Memory B cell (primary cell): ENCODE results near the gene NLN.
"Not testable (repeated sequence)": the region's sequence is repeated elsewhere in the genome, so short reads cannot be mapped to it uniquely, and the experiment has no call there.

Experiments
- ATAC-seq: fragments of 150-1000 bp; cut with Tn5 transposase; 2 replicates; pipeline ENCODE4 v1.10.0; 2021; ENCODE audit warnings: low read depth, mild to moderate bottlenecking, moderate library complexity
- DNase-seq, 2 donors: peaks; one replicate each; pipeline ENCODE4 v3.0.0; 2022; ENCODE audit warnings: low spot score in 2 of 2
- H3K27ac Mint-ChIP-seq: one replicate; pipeline ENCODE4 v1.8.0; 2022; ENCODE audit warnings: mild to moderate bottlenecking, moderate library complexity, mixed read lengths
- H3K27me3 Mint-ChIP-seq: one replicate; pipeline ENCODE4 v1.8.0; 2022; ENCODE audit warnings: mixed read lengths
- H3K36me3 Mint-ChIP-seq: one replicate; pipeline ENCODE4 v1.8.0; 2022; ENCODE audit warnings: mild to moderate bottlenecking, mixed read lengths
- H3K4me1 Mint-ChIP-seq: one replicate; pipeline ENCODE4 v1.8.0; 2022; ENCODE audit warnings: mixed read lengths
- H3K4me3 Mint-ChIP-seq: one replicate; pipeline ENCODE4 v1.8.0; 2022; ENCODE audit warnings: mild to moderate bottlenecking, moderate library complexity, mixed read lengths
- H3K9me3 Mint-ChIP-seq: one replicate; pipeline ENCODE4 v1.8.0; 2022; ENCODE audit warnings: mixed read lengths

The NLN gene

DNA sequence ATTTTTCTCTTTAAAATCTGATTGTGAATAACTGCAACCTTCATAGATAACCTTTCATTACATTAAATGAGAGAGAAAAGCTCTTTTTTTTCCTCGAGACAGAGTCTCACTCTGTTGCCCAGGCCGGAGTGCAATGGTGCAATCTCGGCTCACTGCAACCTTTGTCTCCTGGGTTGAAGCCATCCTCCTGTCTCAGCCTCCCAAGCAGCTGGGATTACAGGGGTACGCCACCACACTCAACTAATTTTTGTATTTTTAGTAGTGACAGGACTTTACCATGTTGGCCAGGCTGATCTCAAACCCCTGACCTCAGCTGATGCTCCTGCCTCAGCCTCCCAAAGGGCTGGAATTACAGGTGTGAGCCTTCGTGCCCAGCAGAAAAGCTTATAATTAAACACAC is 134.5 kb downstream of the NLN start:
- Mint-ChIP-seq H3K27me3 (peaks cover 2% of the 10 kb centered on the region), H3K9me3 (peaks cover 3% of the 10 kb centered on the region), H3K27ac (no peak overlapping the region), H3K4me1 (peaks cover 5% of the 10 kb centered on the region), H3K36me3 (peaks cover 3% of the 10 kb centered on the region), H3K4me3 (no peak overlapping the region)
- DNase-seq (no peak), ATAC-seq (no peak)

DNA sequence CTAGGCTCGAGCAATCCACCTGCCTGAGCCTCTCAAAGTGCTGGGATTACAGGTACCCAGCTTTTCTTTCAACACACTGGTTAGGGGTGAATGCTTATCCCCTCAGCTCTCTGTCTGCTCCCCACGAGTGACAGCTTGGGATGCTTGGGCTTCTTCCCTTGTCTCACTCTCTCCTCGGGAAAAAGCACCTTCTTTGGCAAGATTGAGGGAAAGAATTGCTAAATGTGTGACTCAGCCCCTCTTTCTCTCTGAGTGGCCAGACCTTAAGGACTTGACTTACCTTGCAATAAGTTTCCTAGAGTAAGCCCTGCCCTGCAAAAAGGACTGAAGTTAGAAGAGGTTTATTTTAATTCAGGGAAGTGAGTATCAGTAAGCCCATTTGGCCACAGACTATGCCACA is 136.3 kb downstream of the NLN start:
- peaks cover 2% of the 10 kb centered on the region for H3K9me3 Mint-ChIP-seq
- H3K27me3 Mint-ChIP-seq, result peaks cover 2% of the 10 kb centered on the region
- DNase-seq (no peak), ATAC-seq (no peak)
- H3K27ac Mint-ChIP-seq, result no peak overlapping the region
- peaks cover 5% of the 10 kb centered on the region for H3K4me1 Mint-ChIP-seq
- no peak overlapping the region for H3K4me3 Mint-ChIP-seq
- peaks cover 2% of the 10 kb centered on the region for H3K36me3 Mint-ChIP-seq

- Mint-ChIP-seq H3K9me3 (no peaks in the 10 kb centered on the region), H3K4me3 (no peak overlapping the region), H3K36me3 (no peaks in the 10 kb centered on the region), H3K27ac (no peak overlapping the region), H3K4me1 (peaks cover 5% of the 10 kb centered on the region), H3K27me3 (no peaks in the 10 kb centered on the region)
- ATAC-seq, result no peak
- no peak for DNase-seq
Observed at GRCh38 chr5:65861830-65862241, 139.8 kb downstream of the NLN start.

- no peak overlapping the region for H3K4me3 Mint-ChIP-seq
- H3K36me3 Mint-ChIP-seq, result no peaks in the 10 kb centered on the region
- H3K4me1 Mint-ChIP-seq, result peaks cover 6% of the 10 kb centered on the region
- no peak for DNase-seq
- H3K27me3 Mint-ChIP-seq, result no peaks in the 10 kb centered on the region
- no peaks in the 10 kb centered on the region for H3K9me3 Mint-ChIP-seq
- H3K27ac Mint-ChIP-seq, result no peak overlapping the region
- no peak for ATAC-seq
Observed at GRCh38 chr5:65862384-65862783, 140.4 kb downstream of the NLN start.

GRCh38 chr5:65863747-65864146 is 141.7 kb downstream of the NLN start:
- no peak for DNase-seq
- H3K27me3 Mint-ChIP-seq, result no peaks in the 10 kb centered on the region
- no peaks in the 10 kb centered on the region for H3K9me3 Mint-ChIP-seq
- ATAC-seq, result no peak
- no peak overlapping the region for H3K27ac Mint-ChIP-seq
- no peaks in the 10 kb centered on the region for H3K36me3 Mint-ChIP-seq
- peaks cover 4% of the 10 kb centered on the region for H3K4me1 Mint-ChIP-seq
- no peak overlapping the region for H3K4me3 Mint-ChIP-seq

DNA sequence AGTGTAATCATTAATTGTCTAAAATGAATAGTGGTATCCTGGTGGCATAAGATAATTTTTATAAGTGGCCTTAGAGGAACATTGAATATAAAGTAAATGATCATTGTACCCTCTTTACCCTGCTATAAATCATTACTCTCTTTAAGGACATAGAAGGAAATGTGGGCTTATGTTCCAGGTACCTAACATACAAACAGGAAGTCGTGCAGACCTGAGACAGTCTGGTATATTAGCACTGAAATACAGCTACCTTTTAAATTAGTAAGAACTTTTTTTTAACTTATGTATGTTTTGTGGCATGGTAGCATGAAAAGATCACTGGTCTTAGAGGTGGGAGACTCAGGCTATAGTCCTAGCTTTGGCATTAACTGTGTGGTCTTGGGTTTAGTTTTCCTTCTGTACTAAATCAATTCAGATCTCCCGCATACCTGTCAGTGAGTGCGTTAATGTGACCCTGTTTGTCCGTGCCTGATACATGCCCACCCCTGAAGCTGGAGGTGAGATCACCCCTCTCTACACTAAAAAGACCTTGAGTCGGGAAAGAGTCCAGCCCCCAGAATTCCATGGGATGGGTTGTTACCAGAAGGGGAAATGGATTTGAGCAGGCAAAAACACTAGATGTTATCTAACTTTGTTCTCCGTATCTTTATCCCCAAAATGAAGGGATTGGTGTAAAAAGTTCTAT is 145.0 kb downstream of the NLN start:
- peaks cover 3% of the 10 kb centered on the region for H3K4me1 Mint-ChIP-seq
- peaks cover 2% of the 10 kb centered on the region for H3K9me3 Mint-ChIP-seq
- no peak overlapping the region for H3K27ac Mint-ChIP-seq
- no peaks in the 10 kb centered on the region for H3K27me3 Mint-ChIP-seq
- H3K4me3 Mint-ChIP-seq, result no peak overlapping the region
- ATAC-seq (no peak), DNase-seq (no peak)
- H3K36me3 Mint-ChIP-seq, result no peaks in the 10 kb centered on the region

GRCh38 chr5:65867542-65868195 is 145.7 kb downstream of the NLN start:
- H3K4me1 Mint-ChIP-seq, result peaks cover 3% of the 10 kb centered on the region
- H3K27me3 Mint-ChIP-seq, result no peaks in the 10 kb centered on the region
- no peak overlapping the region for H3K4me3 Mint-ChIP-seq
- no peaks in the 10 kb centered on the region for H3K36me3 Mint-ChIP-seq
- no peak overlapping the region for H3K27ac Mint-ChIP-seq
- H3K9me3 Mint-ChIP-seq, result peaks cover 2% of the 10 kb centered on the region
- ATAC-seq, result no peak
- no peak for DNase-seq

DNA sequence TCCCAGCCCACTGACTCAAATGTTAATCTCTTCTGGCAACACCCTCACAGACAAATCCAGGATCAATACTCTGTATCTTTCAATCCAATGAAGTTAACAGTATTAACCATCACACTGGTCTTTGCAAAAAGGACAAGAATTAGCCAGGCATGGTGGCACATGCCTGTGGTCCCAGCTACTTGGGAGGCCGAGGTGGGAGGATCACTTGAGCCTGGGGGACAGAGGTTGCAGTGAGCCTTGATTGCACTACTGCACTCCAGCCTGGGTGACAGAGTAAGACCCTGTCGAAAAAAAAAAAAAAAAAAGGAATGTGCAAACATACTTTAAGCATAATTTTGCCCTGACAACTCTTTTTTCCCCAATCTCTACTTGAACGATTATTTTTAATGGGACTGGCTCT is 146.5 kb downstream of the NLN start:
- H3K4me1 Mint-ChIP-seq, result peaks cover 3% of the 10 kb centered on the region
- ATAC-seq (no peak), DNase-seq (no peak)
- H3K27me3 Mint-ChIP-seq, result no peaks in the 10 kb centered on the region
- no peak overlapping the region for H3K4me3 Mint-ChIP-seq
- peaks cover 2% of the 10 kb centered on the region for H3K9me3 Mint-ChIP-seq
- no peaks in the 10 kb centered on the region for H3K36me3 Mint-ChIP-seq
- H3K27ac Mint-ChIP-seq, result no peak overlapping the region

GRCh38 chr5:65871182-65871581 is 149.2 kb downstream of the NLN start:
- Mint-ChIP-seq H3K4me1 (peaks cover 3% of the 10 kb centered on the region), H3K36me3 (no peaks in the 10 kb centered on the region), H3K27me3 (no peaks in the 10 kb centered on the region), H3K27ac (no peak overlapping the region), H3K4me3 (no peak overlapping the region), H3K9me3 (peaks cover 2% of the 10 kb centered on the region)
- ATAC-seq (no peak), DNase-seq (no peak)

GRCh38 chr5:65871776-65872175 is 149.8 kb downstream of the NLN start:
- ATAC-seq, H3K27ac Mint-ChIP-seq, DNase-seq, H3K27me3 Mint-ChIP-seq, H3K4me1 Mint-ChIP-seq, H3K9me3 Mint-ChIP-seq, H3K36me3 Mint-ChIP-seq, H3K4me3 Mint-ChIP-seq: not testable (repeated sequence)

DNA sequence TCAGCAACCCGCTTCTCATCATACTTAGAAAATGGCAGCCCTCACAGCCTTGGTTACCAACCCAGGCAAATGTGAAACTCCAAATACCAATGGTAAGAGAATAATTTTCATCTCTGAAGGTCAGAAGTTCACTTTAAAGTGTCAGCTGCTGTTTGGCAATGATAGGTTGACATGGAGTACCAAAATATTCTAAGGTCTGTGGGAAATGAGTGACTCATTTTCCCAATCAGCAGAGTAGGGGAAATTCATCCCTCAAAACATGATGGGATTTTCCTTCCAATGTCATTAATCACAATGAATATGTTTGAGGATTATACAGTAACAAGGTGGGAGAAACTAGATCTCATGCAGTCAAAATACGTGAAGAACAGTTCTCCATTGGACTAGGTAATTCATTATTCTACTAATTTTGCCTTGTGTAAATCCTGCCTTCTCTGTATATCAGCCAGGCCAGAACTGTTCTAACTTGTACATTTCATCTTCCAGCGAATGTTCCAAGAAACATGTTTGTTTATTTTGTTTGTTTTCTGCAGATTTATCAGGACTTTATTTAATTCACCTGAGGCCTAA is 151.3 kb downstream of the NLN start:
- peaks cover 1% of the 10 kb centered on the region for H3K27me3 Mint-ChIP-seq
- no peak for ATAC-seq
- H3K27ac Mint-ChIP-seq, result no peak overlapping the region

DNA sequence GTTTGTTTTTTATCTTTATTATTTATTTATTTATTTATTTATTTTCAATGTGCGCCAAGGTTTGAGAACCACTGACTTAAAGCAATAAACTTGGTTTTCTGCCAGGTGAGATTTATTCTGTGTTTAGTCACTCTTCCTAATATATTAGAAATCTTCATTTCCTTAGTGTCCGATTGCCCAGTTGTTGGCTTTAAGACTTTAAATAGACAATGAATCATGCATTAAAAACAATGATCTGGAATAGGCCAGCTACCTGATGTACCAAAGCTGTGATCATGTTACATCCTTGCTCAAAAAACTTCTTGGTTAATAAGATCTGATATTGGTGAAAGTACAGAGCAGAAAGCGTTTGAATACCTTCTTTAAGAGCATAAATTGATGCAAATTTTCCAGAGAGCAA is 152.2 kb downstream of the NLN start:
- no peak for DNase-seq
- Mint-ChIP-seq H3K4me3 (no peak overlapping the region), H3K27me3 (peaks cover 4% of the 10 kb centered on the region), H3K36me3 (peaks cover 4% of the 10 kb centered on the region), H3K9me3 (peaks cover 5% of the 10 kb centered on the region), H3K27ac (no peak overlapping the region), H3K4me1 (peaks cover 2% of the 10 kb centered on the region)
- no peak for ATAC-seq

More for the DNA sequence above, 151.3 kb downstream of the NLN start:
- peaks cover 2% of the 10 kb centered on the region for H3K36me3 Mint-ChIP-seq
- H3K4me3 Mint-ChIP-seq, result no peak overlapping the region
- peaks cover 3% of the 10 kb centered on the region for H3K9me3 Mint-ChIP-seq
- no peak for DNase-seq
- H3K4me1 Mint-ChIP-seq, result peaks cover 2% of the 10 kb centered on the region

- peaks cover 2% of the 10 kb centered on the region for H3K4me1 Mint-ChIP-seq
Observed at GRCh38 chr5:65876496-65876895, 154.5 kb downstream of the NLN start.

GRCh38 chr5:65876970-65877369 is 155.0 kb downstream of the NLN start:
- Mint-ChIP-seq H3K4me1 (peaks cover 2% of the 10 kb centered on the region), H3K27me3 (peaks cover 4% of the 10 kb centered on the region), H3K36me3 (peaks cover 4% of the 10 kb centered on the region), H3K9me3 (peaks cover 3% of the 10 kb centered on the region), H3K27ac (no peak overlapping the region), H3K4me3 (no peak overlapping the region)
- ATAC-seq (no peak), DNase-seq (no peak)

More at GRCh38 chr5:65876496-65876895, 154.5 kb downstream of the NLN start:
- H3K36me3 Mint-ChIP-seq, result peaks cover 4% of the 10 kb centered on the region
- DNase-seq, result no peak
- ATAC-seq, result no peak
- no peak overlapping the region for H3K27ac Mint-ChIP-seq
- H3K9me3 Mint-ChIP-seq, result peaks cover 5% of the 10 kb centered on the region
- peaks cover 4% of the 10 kb centered on the region for H3K27me3 Mint-ChIP-seq
- H3K4me3 Mint-ChIP-seq, result no peak overlapping the region
